GM10266 (cell line): ENCODE measurements around the gene SARDH.

ENCODE experiments used
- DNase-seq: peaks from one replicate; pipeline ENCODE4 v3.0.0; 2012; ENCODE audit errors: extremely low spot score
- CTCF ChIP-seq: IDR thresholded peaks from 2 replicates; pipeline ENCODE4 v1.5.1; 2012; ENCODE audit warnings: mild to moderate bottlenecking, low read depth; ENCODE audit not compliant: control insufficient read depth, insufficient read depth; ENCODE audit errors: missing control alignments

The SARDH gene

GRCh38 chr9:133640580-133641395, 97.4 kb downstream of the SARDH start:
- no peak for TF ChIP-seq CTCF
- no peak for DNase-seq

GRCh38 chr9:133640160-133640559, 98.0 kb downstream of the SARDH start:
- no peak for DNase-seq
- no peak for TF ChIP-seq CTCF

- no peak for DNase-seq
- no peak for TF ChIP-seq CTCF
Measured at GRCh38 chr9:133639613-133640012, 98.5 kb downstream of the SARDH start.

- no peak for TF ChIP-seq CTCF
- no peak for DNase-seq
Measured at GRCh38 chr9:133638711-133639110, 99.4 kb downstream of the SARDH start.

- DNase-seq: no peak
- no peak for TF ChIP-seq CTCF
Measured at GRCh38 chr9:133638076-133638475, 100.1 kb downstream of the SARDH start.

- DNase-seq: no peak
- TF ChIP-seq CTCF: no peak
Measured at GRCh38 chr9:133637451-133638055, 100.6 kb downstream of the SARDH start.

- DNase-seq: no peak
- TF ChIP-seq CTCF: no peak
Measured at GRCh38 chr9:133636902-133637301, 101.2 kb downstream of the SARDH start.
